ENCODE measurements around the gene UBE2O. TPM values are rescaled to one million over a fixed set of nuclear protein-coding genes. Genes with fewer than 3 reads are reported as not detected.

The UBE2O gene
- total RNA-seq, 3 donors from 2014 or later (not counting 1 experiment from before 2014, with no cell fraction given): 34.9 to 40.2 (median 37.7) TPM

DNA sequence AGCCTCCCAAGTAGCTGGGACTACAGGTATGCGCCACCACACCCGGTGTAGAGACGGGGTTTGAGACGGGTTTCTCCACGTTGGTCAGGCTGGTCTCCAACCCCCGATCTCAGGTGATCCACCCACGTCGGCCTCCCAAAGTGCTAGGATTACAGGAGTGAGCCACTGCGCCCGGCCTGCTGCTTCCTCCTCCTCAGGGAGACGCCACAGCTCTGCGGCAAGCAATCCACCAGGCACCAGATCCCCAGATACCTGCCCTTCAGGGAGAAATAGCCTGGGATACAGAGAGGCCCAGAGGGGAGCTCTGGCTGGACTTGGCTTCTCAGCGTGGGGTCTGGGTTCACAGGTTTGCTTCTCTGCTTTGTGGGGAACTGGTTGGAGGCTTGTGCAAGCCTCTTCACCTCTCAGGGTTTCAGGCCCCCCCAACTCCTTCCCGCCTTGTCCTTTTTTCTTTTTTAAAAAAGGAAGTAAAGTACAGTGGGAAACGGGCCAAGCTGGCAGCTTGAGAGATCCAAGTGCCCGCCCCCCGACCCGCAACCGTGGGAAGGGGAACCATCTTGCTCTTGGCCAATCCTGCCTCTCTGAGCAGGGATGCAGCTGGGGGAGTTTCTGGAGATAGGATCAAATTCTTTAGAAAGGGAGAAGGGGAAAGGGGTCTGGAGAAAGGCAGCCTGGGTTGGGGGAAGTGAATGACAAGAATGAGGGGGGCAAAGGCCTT lies 71.2 kb downstream of the UBE2O start:
- no peak for ATAC-seq
- no peaks in the 10 kb centered on the region for H3K36me3 Mint-ChIP-seq
- WGBS (ENCODE audit: insufficient coverage): 69% methylated on average over 19 of the region's 19 CpGs
- Histone ChIP-seq H3K9me3 (ENCODE audit: control insufficient read depth, insufficient read depth, low read length) (no peaks in the 10 kb centered on the region), H3K27me3 (ENCODE audit: control insufficient read depth, insufficient read depth, low read length) (peaks cover 5% of the 10 kb centered on the region), H3K36me3 (ENCODE audit: control insufficient read depth, insufficient read depth, low read length) (no peaks in the 10 kb centered on the region), H3K27ac (ENCODE audit: low read length) (no peak overlapping the region), H3K4me3 (ENCODE audit: low read length) (no peak overlapping the region), H3K4me1 (ENCODE audit: control insufficient read depth, insufficient read depth, low read length) (peaks cover 32% of the 10 kb centered on the region)
- no peaks in the 10 kb centered on the region for H3K27me3 Mint-ChIP-seq (ENCODE audit: low read depth in 2 of 2)
- H3K9me3 Mint-ChIP-seq: no peaks in the 10 kb centered on the region
- H3K27ac Mint-ChIP-seq: no peak overlapping the region
- no peak for DNase-seq
- no peak for TF ChIP-seq CTCF (IDR thresholded peaks at IDR 0.05)
- H3K4me1 Mint-ChIP-seq: peaks cover 5 to 17% of the 10 kb centered on the region in 2 donors
- intact Hi-C loops (cut with micrococcal nuclease): no loop called here
- peak overlapping the region; percentile 74 for H3K4me3 Mint-ChIP-seq

- TF ChIP-seq CTCF (IDR thresholded peaks at IDR 0.05): no peak
- no peaks in the 10 kb centered on the region for H3K9me3 Mint-ChIP-seq
- no peaks in the 10 kb centered on the region for H3K36me3 ChIP-seq (ENCODE audit: control insufficient read depth, insufficient read depth, low read length)
- H3K4me3 Mint-ChIP-seq: peak overlapping the region; percentile 17
- no peaks in the 10 kb centered on the region for H3K9me3 ChIP-seq (ENCODE audit: control insufficient read depth, insufficient read depth, low read length)
- WGBS (ENCODE audit: insufficient coverage): 97% methylated on average over 21 of the region's 21 CpGs
- H3K27me3 Mint-ChIP-seq (ENCODE audit: low read depth in 2 of 2): no peaks in the 10 kb centered on the region
- ATAC-seq (no peak), DNase-seq (no peak)
- H3K27me3 ChIP-seq (ENCODE audit: control insufficient read depth, insufficient read depth, low read length): peaks cover 2% of the 10 kb centered on the region
- no peak overlapping the region for H3K27ac Mint-ChIP-seq
- no peak overlapping the region for H3K4me3 ChIP-seq (ENCODE audit: low read length)
- H3K36me3 Mint-ChIP-seq: no peaks in the 10 kb centered on the region
- peaks cover 15% of the 10 kb centered on the region for H3K4me1 ChIP-seq (ENCODE audit: control insufficient read depth, insufficient read depth, low read length)
- H3K27ac ChIP-seq (ENCODE audit: low read length): no peak overlapping the region
- intact Hi-C loops (cut with micrococcal nuclease): no loop called here
- peaks cover 5 to 6% of the 10 kb centered on the region in 2 donors for H3K4me1 Mint-ChIP-seq
Observed at GRCh38 chr17:76379646-76380376, 73.1 kb downstream of the UBE2O start.

DNA sequence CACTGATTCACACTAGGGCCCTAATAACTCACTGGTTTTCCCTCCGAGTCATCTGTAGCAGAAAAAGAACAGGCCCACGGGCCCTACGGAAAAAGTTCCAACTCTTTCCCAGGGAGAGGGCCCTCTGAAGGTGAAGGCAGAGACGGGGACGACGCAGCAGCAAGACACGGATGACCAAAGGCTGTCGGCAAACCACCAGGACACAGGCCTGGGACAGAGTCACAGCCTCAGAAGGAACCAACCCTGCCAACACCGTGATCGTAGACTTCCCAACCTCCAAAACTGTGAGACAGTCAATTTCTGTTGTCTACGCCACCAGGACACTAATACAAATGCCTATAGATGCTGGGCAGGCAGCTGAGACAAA lies 73.7 kb downstream of the UBE2O start:
- Histone ChIP-seq H3K9me3 (ENCODE audit: control insufficient read depth, insufficient read depth, low read length) (no peaks in the 10 kb centered on the region), H3K4me3 (ENCODE audit: low read length) (no peak overlapping the region), H3K27me3 (ENCODE audit: control insufficient read depth, insufficient read depth, low read length) (peaks cover 2% of the 10 kb centered on the region), H3K4me1 (ENCODE audit: control insufficient read depth, insufficient read depth, low read length) (peaks cover 15% of the 10 kb centered on the region), H3K27ac (ENCODE audit: low read length) (no peak overlapping the region), H3K36me3 (ENCODE audit: control insufficient read depth, insufficient read depth, low read length) (no peaks in the 10 kb centered on the region)
- 95% methylated on average over 11 of the region's 11 CpGs for WGBS (ENCODE audit: insufficient coverage)
- no peak for ATAC-seq
- no peaks in the 10 kb centered on the region for H3K9me3 Mint-ChIP-seq
- H3K27ac Mint-ChIP-seq: no peak overlapping the region
- intact Hi-C loops (cut with micrococcal nuclease): no loop called here
- H3K4me1 Mint-ChIP-seq: peaks cover 5 to 6% of the 10 kb centered on the region in 2 donors
- no peak for TF ChIP-seq CTCF (IDR thresholded peaks at IDR 0.05)
- H3K36me3 Mint-ChIP-seq: no peaks in the 10 kb centered on the region
- DNase-seq: no peak
- H3K4me3 Mint-ChIP-seq: peak overlapping the region; percentile 17
- H3K27me3 Mint-ChIP-seq (ENCODE audit: low read depth in 2 of 2): no peaks in the 10 kb centered on the region

Measured in natural killer cell (primary cell).